Activated T-cell treated with anti-CD3 and anti-CD28 coated beads, Interleukin-2, amount 50 U/mL, for 72 hours (primary cell): ENCODE data around the gene FNDC3A. TPM values are rescaled to one million over a fixed set of nuclear protein-coding genes. Genes with fewer than 3 reads are reported as not detected.
"Not testable (repeated sequence)": the region's sequence is repeated elsewhere in the genome, so short reads cannot be mapped to it uniquely, and the experiment has no call there.

Source experiments
- ATAC-seq, 2 donors: fragments of 150-1000 bp; cut with Tn5 transposase; replicated peaks in 1 of 2; 2 replicates each; pipeline ENCODE4 v1.10.0; 2021; ENCODE audit warnings: moderate library complexity in 2 of 2, mild to moderate bottlenecking in 1 of 2
- DNase-seq, 2 donors: peaks; one replicate each; pipeline ENCODE4 v3.0.0; 2021 to 2022; ENCODE audit warnings: mixed read lengths in 1 of 2
- H3K27ac Mint-ChIP-seq: one replicate; pipeline ENCODE4 v1.8.0; 2022; ENCODE audit warnings: mild to moderate bottlenecking, moderate library complexity, mixed read lengths
- H3K27me3 Mint-ChIP-seq: one replicate; pipeline ENCODE4 v1.8.0; 2022; ENCODE audit warnings: low read depth, mixed read lengths
- H3K36me3 Mint-ChIP-seq, 2 donors: one replicate each; pipeline ENCODE4 v1.8.0; 2022; ENCODE audit warnings: mixed read lengths in 2 of 2, mild to moderate bottlenecking in 1 of 2; ENCODE audit not compliant: insufficient read depth in 2 of 2
- H3K4me1 Mint-ChIP-seq: one replicate; pipeline ENCODE4 v1.8.0; 2022; ENCODE audit warnings: low read depth, mixed read lengths
- H3K4me3 Mint-ChIP-seq, 2 donors: one replicate each; pipeline ENCODE4 v1.8.0; 2022; ENCODE audit warnings: mild to moderate bottlenecking in 2 of 2, mixed read lengths in 2 of 2, moderate library complexity in 2 of 2
- H3K9me3 Mint-ChIP-seq, 2 donors: one replicate each; pipeline ENCODE4 v1.8.0; 2022; ENCODE audit warnings: mixed read lengths in 2 of 2
- total RNA-seq, 2 donors: library from RNA; stranded (reverse); gene quantifications; one replicate each; pipeline ENCODE4 v1.2.3, GENCODE V29; 2022

Gene FNDC3A
- total RNA-seq, 2 donors from 2014 or later = 26.7 to 33.1 TPM

- Mint-ChIP-seq H3K27ac (no peak overlapping the region), H3K36me3 (peaks cover 5% of the 10 kb centered on the region in 2 donors), H3K4me1 (peaks cover 38% of the 10 kb centered on the region), H3K27me3 (no peaks in the 10 kb centered on the region), H3K9me3 (no peaks in the 10 kb centered on the region), H3K4me3 (no peak overlapping the region)
- DNase-seq (no peak), ATAC-seq (no peak)
Measured at GRCh38 chr13:48983331-48983730, 7.6 kb downstream of the FNDC3A start.

DNA sequence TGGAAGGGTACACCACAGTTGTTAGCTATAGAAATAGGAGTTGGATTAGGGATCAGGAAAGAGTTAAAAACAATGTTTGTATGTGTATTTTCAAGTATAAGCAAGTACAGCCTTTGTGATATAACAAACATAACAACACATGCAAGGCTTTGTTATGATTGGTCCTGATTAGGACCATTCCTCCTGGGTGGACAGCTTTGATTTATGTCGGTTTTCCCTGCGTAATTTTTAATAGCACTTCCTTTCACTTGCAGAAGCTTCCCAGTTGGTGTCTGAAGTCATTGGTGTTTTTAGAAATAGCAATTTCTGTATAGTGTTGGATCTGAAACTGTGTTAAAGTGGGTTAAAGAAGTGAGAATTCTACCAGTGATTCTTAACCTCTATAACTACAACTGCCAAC is 10.0 kb downstream of the FNDC3A start:
- no peak for DNase-seq
- peaks cover 4 to 10% of the 10 kb centered on the region in 2 donors for H3K36me3 Mint-ChIP-seq
- no peak overlapping the region for H3K4me3 Mint-ChIP-seq
- no peaks in the 10 kb centered on the region for H3K27me3 Mint-ChIP-seq
- peaks cover 14% of the 10 kb centered on the region for H3K4me1 Mint-ChIP-seq
- H3K9me3 Mint-ChIP-seq = peaks cover 0 to 4% of the 10 kb centered on the region in 2 donors
- ATAC-seq = no peak
- H3K27ac Mint-ChIP-seq = no peak overlapping the region

- peak overlapping the region; percentile 1 for H3K27ac Mint-ChIP-seq
- no peak overlapping the region for H3K4me3 Mint-ChIP-seq
- ATAC-seq (no peak), DNase-seq (no peak)
- H3K27me3 Mint-ChIP-seq = no peaks in the 10 kb centered on the region
- H3K36me3 Mint-ChIP-seq = peaks cover 6 to 20% of the 10 kb centered on the region in 2 donors
- peaks cover 14% of the 10 kb centered on the region for H3K4me1 Mint-ChIP-seq
- peaks cover 0 to 5% of the 10 kb centered on the region in 2 donors for H3K9me3 Mint-ChIP-seq
Measured at GRCh38 chr13:48990900-48991299, 15.2 kb downstream of the FNDC3A start.

- DNase-seq (no peak), ATAC-seq (no peak)
- Mint-ChIP-seq H3K27ac (no peak overlapping the region), H3K27me3 (no peaks in the 10 kb centered on the region), H3K4me3 (no peak overlapping the region), H3K9me3 (peaks cover 0 to 5% of the 10 kb centered on the region in 2 donors), H3K36me3 (peaks cover 7 to 32% of the 10 kb centered on the region in 2 donors), H3K4me1 (peaks cover 14% of the 10 kb centered on the region)
Measured at GRCh38 chr13:48993150-48993549, 17.4 kb downstream of the FNDC3A start.

DNA sequence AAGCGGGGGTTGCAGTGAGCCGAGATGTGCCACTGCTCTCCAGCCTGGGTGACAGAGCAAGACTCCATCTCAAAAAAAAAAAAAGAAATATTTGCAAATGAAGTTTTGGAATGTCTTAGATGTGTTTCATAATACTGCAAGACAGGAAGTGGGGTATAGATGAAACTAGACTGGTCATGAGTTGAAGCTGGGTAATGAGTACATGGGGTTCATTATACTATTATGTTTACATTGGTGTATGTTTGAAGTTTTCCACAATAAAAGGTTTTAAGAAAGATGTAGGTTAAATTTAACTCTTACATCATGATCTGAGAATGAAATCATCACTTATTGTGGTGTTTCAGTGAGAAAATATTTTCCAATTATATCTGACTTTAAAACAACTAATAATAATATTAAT is 19.0 kb downstream of the FNDC3A start:
- Mint-ChIP-seq H3K4me1 (peaks cover 14% of the 10 kb centered on the region), H3K27me3 (no peaks in the 10 kb centered on the region), H3K9me3 (peaks cover 5 to 7% of the 10 kb centered on the region in 2 donors), H3K36me3 (peaks cover 17 to 38% of the 10 kb centered on the region in 2 donors), H3K27ac (no peak overlapping the region), H3K4me3 (no peak overlapping the region)
- DNase-seq = no peak
- ATAC-seq = peak; percentile 80 to 88

- no peaks in the 10 kb centered on the region for H3K27me3 Mint-ChIP-seq
- H3K4me3 Mint-ChIP-seq = no peak overlapping the region
- H3K36me3 Mint-ChIP-seq = peaks cover 30 to 47% of the 10 kb centered on the region in 2 donors
Measured at GRCh38 chr13:48998641-48999292, 23.1 kb downstream of the FNDC3A start.

DNA sequence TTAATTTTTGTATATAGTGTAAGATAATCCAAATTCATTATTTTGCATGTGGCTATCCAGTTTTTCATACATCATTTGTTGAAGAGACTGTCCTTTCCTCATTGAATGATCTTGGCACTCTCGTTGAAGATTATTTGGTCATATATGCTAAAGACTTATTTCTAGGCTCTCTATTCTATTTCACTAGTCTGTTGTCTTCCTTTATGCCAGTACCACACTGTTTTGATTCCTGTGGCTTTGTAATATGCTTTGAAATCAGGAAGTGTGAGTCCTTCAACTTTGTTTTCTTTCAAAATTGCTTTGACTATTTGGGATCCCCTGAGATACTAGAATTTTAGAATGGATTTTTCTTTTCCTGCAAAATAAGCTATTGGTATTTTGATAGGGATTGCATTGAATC is 24.5 kb downstream of the FNDC3A start:
- DNase-seq (no peak), ATAC-seq (no peak)
- Mint-ChIP-seq H3K36me3 (peaks cover 30 to 47% of the 10 kb centered on the region in 2 donors), H3K4me3 (no peak overlapping the region), H3K27ac (no peak overlapping the region), H3K9me3 (peaks cover 8 to 12% of the 10 kb centered on the region in 2 donors), H3K4me1 (peaks cover 9% of the 10 kb centered on the region), H3K27me3 (no peaks in the 10 kb centered on the region)

More at GRCh38 chr13:48998641-48999292, 23.1 kb downstream of the FNDC3A start:
- DNase-seq (no peak), ATAC-seq (no peak)
- Mint-ChIP-seq H3K9me3 (peaks cover 8 to 12% of the 10 kb centered on the region in 2 donors), H3K27ac (peak overlapping the region; percentile 16), H3K4me1 (peaks cover 17% of the 10 kb centered on the region)

- H3K4me3 Mint-ChIP-seq, H3K27ac Mint-ChIP-seq, H3K27me3 Mint-ChIP-seq, ATAC-seq, H3K9me3 Mint-ChIP-seq, DNase-seq: not testable (repeated sequence)
- peaks cover 5 to 31% of the 10 kb centered on the region in 2 donors for H3K36me3 Mint-ChIP-seq
- H3K4me1 Mint-ChIP-seq = peaks cover 12% of the 10 kb centered on the region
Measured at GRCh38 chr13:49018986-49019635, 43.4 kb downstream of the FNDC3A start.

GRCh38 chr13:49020328-49020727 is 44.6 kb downstream of the FNDC3A start:
- Mint-ChIP-seq H3K36me3 (peaks cover 6 to 32% of the 10 kb centered on the region in 2 donors), H3K9me3 (peaks cover 2 to 3% of the 10 kb centered on the region in 2 donors), H3K4me1 (peaks cover 12% of the 10 kb centered on the region), H3K4me3 (no peak overlapping the region), H3K27me3 (no peaks in the 10 kb centered on the region), H3K27ac (no peak overlapping the region)
- DNase-seq (no peak), ATAC-seq (no peak)

DNA sequence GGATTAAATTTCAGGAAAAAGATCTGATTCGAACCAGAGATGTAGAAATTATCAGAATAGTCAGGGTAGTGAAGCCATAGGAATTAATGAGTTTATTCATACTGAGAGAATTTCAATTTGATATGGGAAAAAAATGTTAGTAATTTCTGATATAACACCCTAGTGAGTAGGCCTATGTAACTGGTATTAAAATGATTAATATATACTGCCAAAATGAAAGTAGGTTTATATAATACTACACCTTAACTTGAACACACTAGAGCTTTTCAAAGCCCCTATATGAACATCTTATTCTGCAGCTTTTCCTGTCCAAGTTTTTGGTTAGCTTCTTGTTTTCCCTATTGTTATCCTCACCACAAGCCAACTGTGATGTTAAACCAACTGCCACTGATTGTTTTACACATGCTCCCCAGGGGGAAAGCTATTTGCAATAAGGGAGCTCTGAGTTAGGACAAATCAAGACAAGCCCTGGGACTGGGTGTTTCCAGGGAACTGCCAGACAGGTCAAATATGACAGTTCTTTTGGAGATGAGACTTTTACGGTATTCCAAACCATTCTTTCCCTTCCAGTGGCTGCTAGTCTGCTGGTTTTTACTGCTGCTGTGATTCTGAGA is 45.3 kb downstream of the FNDC3A start:
- DNase-seq (no peak), ATAC-seq (peak in 1 of 2 donors; percentile 56)
- H3K4me1 Mint-ChIP-seq = peaks cover 12% of the 10 kb centered on the region
- H3K36me3 Mint-ChIP-seq = peaks cover 6 to 31% of the 10 kb centered on the region in 2 donors
- no peak overlapping the region for H3K4me3 Mint-ChIP-seq
- peaks cover 0 to 2% of the 10 kb centered on the region in 2 donors for H3K9me3 Mint-ChIP-seq
- no peak overlapping the region for H3K27ac Mint-ChIP-seq
- no peaks in the 10 kb centered on the region for H3K27me3 Mint-ChIP-seq

DNA sequence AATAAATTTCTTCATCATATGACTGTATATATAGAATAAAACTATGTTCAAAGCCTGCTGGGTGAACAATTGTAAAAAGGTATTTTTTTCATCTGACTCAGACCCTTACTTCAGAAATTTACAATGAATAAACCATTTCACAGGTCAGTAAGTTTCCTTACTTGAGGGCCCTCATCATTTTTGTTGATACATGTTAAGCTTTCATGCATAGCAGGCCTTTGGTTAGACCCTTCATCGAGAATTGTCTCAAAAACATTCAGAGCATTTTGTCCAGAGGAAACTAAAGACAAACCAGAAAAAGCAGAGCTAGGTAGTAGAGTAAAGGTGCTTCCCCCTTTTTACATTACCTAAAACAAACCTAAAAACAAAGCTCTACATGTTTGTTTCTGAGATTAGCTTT is 46.2 kb downstream of the FNDC3A start:
- Mint-ChIP-seq H3K27me3 (no peaks in the 10 kb centered on the region), H3K9me3 (peaks cover 0 to 2% of the 10 kb centered on the region in 2 donors), H3K36me3 (peaks cover 6 to 33% of the 10 kb centered on the region in 2 donors), H3K4me1 (peaks cover 18% of the 10 kb centered on the region), H3K4me3 (peak overlapping the region in 1 of 2 donors; percentile 18), H3K27ac (no peak overlapping the region)
- peak in 1 of 2 donors; percentile 36 for ATAC-seq
- no peak for DNase-seq

DNA sequence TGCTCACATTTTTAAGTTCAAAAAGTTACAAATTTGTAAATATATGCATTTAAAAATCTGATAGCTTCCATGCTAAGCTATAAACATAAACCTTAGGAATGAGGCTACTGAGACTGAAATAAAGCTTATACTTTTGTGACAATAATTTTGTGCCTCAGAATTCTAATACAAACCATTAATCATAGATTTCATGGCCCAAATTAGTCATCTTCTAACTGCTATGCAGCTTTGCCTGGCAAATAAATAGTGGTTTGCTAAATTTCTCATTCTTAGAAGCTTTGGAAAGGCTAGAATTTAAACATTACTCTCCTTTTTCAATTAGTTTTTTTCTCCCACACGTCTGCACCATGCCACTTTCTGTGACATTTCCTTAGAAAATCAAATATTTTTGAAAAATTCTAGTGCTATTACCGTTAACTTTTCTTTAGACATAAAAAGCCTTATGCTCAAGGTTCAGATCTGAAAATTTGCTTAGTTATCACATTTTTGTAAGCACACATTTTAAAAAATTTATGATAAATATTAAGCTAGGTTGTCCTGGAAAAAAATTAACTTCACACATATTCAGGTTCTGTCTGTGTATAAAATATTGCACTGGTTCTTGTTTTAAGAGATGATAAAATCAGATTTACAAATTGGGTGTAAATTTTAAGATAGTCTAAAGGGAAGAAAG is 46.9 kb downstream of the FNDC3A start:
- no peak for ATAC-seq
- Mint-ChIP-seq H3K4me3 (no peak overlapping the region), H3K27me3 (no peaks in the 10 kb centered on the region), H3K36me3 (peaks cover 4 to 32% of the 10 kb centered on the region in 2 donors), H3K9me3 (peaks cover 0 to 3% of the 10 kb centered on the region in 2 donors), H3K27ac (no peak overlapping the region), H3K4me1 (peaks cover 22% of the 10 kb centered on the region)
- DNase-seq = no peak

- Mint-ChIP-seq H3K4me3 (no peak overlapping the region), H3K9me3 (peaks cover 2 to 4% of the 10 kb centered on the region in 2 donors), H3K4me1 (peaks cover 28% of the 10 kb centered on the region), H3K36me3 (peaks cover 6 to 30% of the 10 kb centered on the region in 2 donors), H3K27me3 (no peaks in the 10 kb centered on the region), H3K27ac (no peak overlapping the region)
- DNase-seq = no peak
- ATAC-seq = no peak
Measured at GRCh38 chr13:49023431-49023830, 47.7 kb downstream of the FNDC3A start.
